Globus pallidus (tissue), 1 donor: ENCODE measurements around the gene PSMB2.
"Not testable (repeated sequence)": the region's sequence is repeated elsewhere in the genome, so short reads cannot be mapped to it uniquely, and the experiment has no call there.

Experiments
- DNase-seq: peaks from one replicate; pipeline ENCODE4 v3.0.0-alpha.2; 2015; ENCODE audit warnings: low spot score

The PSMB2 gene

DNA sequence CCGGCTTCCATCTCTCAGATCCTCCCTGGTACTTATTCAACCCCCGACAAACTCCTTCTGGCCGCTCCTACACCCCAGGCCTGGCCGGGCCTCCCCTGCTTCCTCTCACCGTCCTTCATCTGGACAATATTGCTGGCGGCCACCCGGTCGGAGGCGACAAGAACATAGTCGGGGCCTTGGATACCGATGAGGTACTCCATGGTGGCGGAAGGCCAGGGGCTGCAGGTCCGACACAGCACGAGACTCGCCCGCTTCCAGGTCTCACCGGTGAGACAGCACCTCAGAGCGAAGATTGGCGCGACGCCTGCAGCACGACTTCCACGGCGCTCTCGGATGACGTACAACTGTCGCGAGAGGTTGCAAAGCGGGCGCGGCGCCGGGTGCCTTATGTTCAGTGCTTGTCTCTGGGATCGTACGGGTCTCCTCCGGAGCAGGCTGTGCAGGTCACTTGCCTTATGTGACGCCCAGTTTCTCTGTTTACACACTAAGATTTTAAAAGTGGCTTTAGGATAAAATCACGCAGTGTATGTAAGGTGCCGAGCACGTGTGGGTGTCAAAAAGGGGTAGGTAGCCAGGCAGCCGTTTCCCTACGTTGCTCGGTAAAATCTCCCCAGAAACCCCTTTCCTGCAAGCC, at the start of gene PSMB2:
PSMB2 (minus strand) TSS at position 294 of the 634 bp plus-strand sequence; CDS start at position 200, 94 bp downstream.
- peak; percentile 88 for DNase-seq

DNA sequence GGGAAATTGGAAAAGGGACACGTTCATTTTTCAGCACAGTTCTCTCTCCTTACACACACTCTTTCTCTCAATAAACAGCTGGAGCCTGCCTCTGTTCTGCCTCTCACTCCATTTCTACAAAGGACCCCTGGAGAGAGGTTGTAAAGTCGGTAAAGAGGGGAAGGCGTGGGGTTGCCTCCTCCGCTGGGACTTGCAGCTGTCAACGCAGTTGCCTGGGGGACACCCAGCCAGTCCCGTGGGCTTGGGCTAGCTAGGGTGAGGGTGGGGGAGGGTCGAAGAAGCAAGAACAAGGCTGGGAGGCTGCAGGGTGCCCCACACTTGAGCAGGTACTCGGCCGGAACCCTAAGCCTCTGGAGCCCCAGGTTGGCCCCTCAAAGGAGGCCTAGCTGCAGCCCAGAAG, 49.8 kb upstream of the PSMB2 start:
- DNase-seq = no peak

DNA sequence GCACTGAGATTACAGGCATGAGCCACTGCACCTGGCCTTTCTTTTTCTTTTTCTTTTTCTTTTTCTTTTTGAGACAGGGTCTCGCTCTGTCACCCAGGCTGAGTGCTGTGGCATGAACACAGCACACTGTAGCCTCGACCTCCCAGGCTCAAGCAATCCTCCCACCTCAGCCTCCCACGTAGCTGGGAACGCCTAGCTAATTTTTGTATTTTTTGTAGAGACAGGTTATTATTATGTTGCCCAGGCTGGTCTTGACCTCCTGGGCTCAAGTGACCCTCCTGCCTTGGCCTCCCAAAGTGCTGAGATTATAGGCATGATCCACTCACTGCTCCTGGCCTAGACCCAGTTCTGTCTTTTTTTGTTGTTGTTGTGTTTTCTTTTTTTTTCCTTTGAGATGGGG, 48.8 kb upstream of the PSMB2 start:
- not testable (repeated sequence) for DNase-seq

DNA sequence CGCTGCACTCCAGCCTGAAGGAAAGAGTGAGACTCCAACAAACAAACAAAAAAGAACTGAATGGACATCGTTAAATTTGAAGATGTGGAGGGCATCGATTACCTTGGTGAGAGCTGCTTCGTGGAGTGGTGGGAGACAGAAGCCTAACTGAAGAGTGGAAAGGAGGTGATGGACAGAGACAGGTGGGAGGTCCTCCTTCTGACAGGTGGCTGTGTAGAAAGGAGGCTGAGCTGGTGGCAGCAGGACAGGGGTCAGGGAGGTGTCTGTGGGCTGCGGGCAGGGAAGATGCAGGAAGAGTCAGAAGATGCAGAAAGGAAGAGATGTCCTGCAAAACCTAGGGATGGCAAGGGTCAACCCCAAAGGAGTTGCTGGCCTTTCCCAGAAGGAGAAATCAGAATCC, 46.8 kb upstream of the PSMB2 start:
- no peak for DNase-seq

DNA sequence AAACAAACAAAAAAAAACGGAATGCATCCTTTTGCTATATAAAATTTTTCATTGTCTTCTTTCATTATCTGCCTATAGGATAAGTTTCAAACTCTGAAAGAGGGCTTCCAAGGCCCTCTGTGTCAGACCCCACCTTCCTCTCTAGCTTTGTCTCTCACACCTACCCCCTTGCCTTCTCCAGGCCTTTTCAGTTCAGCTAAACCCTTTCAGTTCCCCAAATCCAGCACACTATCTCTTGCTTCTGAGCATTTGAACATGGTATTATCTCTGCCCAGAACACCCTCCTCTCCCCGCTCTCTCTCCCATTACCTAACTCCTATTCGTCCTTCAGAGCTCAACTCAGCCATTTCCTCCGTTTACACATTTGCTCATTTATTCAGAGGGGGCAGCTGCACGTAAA, 41.7 kb upstream of the PSMB2 start:
- no peak for DNase-seq

DNA sequence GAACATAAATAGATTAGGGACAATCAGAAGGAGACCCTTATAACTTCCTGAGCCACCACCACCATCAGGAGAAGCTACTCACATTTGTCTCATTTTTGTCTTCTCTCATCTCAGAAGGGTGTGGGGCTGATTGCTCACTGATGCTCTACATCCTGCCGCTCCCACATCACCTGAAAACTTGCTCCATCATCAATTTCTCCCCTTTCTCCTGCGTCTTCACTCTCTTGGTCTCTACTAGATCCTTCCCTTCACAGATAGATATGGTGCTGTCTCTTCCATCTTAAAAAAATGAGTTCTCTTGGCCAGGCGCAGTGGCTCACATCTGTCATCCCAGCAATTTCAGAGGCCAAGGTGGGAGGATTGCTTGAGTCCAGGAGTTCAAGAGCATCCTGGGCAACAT, 38.9 kb upstream of the PSMB2 start:
- no peak for DNase-seq

DNA sequence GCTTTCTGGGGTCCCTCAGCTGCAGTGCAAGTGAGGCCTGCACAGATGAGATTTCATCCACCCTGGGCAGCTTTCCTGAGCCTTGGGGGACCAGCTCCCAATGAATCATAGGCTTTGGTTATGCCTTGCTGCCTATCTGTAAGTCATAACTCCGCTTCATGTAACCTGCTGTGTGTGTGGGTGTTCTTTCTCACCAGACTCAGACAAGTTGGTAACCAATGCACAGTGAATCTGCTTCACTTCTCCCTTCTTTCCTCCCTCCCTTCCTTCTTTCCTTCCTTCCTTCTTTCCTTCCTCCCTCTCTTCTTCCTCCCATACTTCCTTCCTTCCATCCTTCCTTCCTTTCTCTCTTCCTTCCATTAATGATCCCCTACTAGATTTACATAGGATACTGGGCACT, 34.4 kb upstream of the PSMB2 start:
- no peak for DNase-seq

DNA sequence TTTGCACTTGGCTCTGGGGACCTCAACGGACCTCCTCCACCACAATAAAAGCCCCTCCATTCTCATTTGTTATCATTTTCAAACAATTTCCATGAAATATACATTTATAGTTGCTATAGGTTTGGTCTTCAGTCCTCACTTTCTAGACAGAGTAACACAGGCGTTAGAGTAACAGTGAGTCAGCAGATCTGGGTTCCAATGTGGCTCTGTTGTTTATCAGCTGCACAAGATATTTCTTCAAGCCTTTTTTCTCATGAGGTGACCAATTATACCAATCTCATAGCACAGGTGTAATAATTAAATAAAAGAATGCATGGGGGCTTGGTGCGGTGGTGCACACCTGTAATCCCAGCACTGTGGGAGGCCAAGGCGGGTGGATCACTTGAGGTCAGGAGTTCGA, 32.8 kb upstream of the PSMB2 start:
- no peak for DNase-seq

DNA sequence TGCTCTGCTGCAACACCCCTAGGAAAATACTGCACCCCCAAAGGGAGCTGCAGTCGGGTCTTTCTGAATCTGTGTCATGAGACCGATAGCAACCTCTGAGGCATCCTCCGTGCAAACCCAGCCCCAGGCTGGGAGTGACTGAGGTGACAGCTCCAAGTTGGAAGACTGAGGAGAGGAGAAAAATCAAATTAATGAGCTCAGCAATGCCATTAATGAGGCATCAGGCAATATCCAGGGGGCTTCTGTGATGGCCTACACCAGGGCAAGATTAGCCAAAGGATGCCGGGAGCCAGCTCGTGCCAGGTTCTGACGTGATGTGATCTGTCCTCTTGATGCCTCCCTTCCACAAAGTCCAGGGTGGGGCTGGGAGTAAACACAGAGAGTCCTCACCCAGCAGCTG, 30.8 kb upstream of the PSMB2 start:
- no peak for DNase-seq

DNA sequence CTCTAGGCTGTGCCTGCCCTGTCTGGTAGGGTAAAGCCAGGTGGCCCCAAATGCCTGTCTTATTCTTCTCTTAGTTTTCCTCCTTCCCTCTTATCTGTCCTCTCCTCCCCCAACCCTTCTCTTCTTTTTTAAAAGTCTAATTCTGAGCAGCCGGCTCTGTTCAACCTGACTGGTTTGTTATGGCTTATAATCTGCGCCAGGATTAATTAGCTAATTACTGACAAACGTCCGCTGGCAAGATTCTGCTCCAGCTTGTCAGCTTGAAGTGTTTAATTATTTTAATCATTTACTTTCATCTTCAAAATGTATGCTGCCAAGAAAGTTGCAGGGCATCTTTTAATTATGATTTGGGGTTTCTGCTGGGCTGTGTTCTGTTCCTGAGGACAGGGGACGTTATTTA, 27.2 kb upstream of the PSMB2 start:
- no peak for DNase-seq

DNA sequence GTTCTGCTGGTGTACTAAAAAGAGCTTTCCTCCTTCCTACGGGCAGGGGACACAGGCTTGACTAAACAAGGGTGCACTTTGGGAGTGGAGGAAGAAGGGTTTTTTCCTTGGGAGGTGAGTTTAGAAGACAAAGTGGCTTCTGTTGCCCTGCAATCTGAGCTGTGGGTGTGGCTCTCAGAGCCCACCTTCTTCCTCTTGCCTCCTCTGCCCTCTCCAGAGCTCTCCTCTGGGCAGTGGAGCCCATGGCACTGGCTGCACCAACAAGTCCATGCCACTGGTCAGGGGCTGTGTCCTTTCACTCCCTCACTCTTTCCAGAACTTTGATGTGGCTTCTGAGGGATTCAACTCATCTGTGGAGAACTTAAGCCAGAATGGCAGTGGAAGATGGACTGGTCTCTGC, 25.6 kb upstream of the PSMB2 start:
- no peak for DNase-seq

DNA sequence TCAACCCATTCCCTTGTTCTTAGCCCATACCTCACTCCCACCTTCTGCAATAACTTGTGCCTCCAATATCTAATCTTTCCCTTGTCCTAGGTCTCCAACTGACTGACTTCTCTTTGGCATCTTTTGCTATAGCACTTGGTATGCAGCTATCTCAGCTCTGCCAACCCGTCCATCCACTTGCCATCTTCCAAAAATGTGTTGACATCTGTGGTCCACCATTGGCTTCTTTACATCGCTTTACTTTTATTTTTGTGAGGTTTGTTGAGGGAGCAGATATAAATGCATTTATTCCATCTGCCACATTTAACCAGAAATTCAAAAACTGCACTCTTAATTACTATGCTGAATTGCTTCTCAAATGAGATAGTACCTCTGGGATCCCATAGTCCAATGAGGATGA, 24.9 kb upstream of the PSMB2 start:
- DNase-seq = no peak

DNA sequence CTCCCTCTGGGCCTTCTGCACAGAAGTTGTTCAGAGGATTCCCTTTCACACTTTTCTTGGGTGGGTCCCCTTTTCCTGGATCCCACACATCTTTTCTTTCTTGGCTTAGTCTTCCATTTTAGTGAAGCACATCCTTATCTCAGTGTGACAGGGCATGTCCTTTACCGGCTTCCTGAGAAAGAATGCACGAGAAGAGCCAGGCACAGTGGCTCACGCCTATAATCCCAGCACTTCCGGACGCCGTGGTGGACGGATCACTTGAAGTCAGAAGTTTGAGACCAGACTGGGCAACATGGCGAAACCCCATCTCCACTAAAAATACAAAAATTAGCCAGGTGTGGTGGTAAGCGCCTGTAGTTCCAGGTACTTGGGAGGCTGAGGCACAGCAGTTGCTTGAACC, 22.1 kb upstream of the PSMB2 start:
- DNase-seq = no peak

DNA sequence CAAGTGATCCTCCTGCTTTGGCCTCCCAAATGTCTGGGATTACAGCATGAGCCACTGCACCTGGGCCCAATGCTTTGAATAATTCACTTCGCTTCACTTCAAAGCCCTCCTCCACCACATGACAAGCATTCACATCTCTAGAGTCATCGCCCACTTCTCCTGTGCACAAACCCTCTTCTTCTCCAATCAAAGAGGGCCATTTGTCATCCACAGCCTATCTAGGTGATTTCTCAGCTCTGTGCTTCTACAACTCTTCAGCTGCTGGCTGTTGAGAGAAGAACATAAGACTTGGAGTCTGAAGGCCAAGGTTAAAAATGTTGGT, 20.1 kb upstream of the PSMB2 start:
- DNase-seq = no peak

DNA sequence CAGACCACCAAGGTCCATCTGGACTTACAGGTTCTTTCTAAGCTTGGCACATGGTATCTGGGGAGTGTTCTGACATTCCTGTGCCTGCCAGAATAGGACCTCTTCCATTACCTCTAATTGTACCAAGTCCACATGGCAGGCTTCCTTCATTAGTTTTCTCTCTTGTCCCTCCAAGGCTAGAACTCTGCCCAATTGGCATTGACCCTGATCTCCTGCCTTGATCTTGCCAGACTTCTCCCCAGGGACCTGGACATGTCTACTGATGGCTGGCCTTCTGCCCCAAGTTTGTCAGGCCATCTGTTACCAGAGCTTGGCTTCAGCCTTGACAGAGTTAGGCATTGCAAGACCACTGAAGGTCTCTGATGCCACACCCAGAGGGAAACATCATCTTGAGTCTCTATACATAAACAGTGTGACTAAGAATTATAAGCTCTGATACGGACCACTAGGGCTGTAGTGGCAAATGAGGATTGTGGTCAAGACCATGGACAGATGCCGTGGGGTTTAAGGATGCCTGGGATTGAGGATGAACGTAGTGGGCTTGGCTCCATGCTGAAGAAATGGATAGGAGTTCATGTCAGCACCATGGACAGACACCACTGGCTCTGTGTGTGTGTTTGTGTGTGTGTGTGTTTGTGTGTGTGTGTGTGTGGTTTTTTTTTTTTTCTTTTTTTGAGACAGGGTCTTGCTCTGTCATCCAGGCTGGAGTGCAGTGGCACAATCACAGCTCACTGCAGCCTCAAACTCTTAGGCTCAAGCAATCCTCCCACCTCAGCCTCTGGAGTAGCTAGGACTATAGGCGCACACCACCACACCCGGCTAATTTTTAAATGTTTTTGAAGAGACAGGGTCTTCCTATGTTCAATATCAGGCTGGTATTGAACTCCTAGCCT, 19.5 kb upstream of the PSMB2 start:
- DNase-seq = no peak

DNA sequence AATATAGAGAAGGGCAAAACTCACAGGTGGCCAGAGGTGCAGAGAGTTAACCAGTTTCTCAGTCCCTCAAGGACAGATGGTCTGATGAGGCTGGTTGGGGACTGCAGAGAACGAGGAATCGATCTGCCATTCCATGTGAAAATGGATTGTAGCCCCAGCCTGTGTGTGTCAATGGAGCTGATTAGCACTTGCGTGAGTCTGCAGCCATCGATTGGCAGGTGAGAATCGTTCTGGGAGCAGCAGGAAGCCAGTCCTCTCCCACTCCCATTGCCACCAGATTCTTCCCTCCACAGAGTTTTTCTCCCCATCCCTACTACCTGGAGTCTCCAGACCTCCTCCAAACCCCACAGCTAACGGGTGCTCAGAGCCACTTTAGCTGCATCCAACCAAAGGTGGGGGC, 18.3 kb upstream of the PSMB2 start:
- DNase-seq = no peak

DNA sequence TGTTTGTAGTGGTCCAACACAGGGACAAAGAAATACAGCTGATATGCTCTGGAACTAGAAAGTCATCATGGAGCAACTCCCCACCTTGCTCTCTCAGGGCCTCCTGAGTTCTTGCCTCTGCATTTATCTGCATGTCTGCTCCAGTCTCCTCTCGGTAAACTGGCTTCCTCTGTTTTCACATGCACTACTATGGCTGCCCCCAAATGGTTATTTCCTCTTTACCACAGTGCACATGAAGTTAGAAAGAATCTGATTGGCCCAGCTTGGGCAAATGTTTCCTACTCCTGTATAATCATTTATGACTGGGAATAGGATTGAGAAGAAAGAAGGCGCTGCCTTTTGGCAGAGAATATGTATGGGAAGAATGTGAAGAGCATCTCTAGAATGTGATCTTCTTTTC, 16.5 kb upstream of the PSMB2 start:
- no peak for DNase-seq

DNA sequence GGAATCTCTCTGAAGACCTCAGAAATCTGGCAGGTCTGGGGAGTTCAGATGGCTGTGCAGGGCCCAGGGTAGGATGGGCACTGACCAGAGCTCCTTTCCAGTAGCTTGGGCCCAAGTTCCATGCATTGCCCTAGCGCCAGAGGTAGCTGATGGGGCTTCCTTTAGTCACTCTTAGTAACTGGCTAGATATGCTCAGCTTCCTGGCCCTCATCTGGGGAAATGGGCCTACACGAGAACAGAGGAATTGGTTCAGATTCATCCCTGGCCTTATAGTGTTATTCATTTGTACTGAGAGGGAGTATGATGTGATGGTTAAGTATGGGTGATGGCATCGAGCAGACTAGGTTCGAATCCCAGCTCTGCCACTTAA, 15.5 kb upstream of the PSMB2 start:
- DNase-seq = no peak

DNA sequence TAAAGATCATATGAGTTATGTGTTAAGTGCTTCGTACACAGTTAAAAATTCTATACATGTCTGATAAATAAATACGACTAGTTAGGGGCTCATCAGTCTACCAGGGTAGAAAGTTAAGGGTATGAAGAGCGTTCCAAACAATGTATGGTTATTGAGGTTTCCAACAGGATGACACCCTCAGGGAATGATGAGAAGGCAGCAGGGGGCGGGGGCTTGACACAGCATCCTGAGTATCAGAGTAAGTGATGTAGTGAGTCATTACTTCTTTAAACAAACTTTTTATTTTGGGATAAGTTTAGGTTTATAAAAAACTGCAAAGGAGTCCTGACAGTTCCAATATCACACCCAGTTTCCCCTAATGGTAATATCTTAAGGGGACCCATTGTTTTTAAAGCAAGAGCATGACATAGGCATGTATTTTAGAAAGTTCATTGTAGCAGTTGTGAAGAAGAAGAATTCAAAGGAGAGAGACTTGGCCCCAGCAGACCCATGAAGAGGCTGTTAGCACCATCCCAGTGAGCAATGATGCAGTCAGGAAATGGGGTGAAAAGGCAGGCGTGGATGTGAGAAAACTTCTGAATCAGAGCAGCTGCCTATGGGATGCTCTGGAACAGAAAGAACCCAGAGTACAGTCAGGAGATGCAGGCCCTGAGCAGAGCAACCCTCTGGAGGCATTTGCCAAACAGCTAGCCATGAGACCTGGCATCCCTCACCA, 15.0 kb upstream of the PSMB2 start:
- DNase-seq = no peak

DNA sequence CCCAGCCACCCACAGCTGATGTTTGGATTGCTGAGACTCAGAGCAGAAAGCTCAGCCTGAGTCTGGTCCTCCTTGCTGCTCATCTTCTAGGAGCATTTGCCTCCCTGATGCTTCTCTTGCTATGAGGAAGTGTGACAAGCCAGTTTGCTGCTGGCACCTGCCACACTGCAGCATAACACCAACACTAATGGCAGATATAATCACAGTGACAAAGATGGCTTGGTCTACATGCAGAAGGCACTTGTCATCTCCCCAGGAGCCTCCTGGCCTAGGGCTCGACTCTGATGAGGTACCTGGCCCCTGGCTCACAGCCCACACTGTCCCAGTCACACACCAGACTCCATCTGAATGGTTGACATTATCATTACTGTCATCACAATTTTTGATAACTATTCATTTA, 13.9 kb upstream of the PSMB2 start:
- no peak for DNase-seq

DNA sequence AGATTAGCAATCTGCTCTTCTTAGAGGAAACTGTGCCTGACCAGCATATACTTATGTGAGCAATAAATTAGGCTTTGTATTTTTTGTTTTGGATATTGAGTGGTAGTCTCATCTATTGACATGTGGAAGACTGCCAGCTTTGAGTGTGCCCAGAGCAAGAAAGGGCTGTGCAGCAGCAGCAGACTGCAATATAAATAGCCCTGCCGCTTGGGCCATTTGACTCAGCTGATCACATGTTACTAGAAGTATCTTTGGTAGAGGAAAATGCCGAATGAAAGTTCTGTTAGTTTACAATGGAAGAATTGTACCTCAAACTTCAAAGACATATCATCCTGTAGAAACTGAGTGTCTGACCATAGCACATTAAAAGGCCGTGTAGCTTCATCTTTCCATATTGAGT, 9.1 kb upstream of the PSMB2 start:
- DNase-seq = no peak

DNA sequence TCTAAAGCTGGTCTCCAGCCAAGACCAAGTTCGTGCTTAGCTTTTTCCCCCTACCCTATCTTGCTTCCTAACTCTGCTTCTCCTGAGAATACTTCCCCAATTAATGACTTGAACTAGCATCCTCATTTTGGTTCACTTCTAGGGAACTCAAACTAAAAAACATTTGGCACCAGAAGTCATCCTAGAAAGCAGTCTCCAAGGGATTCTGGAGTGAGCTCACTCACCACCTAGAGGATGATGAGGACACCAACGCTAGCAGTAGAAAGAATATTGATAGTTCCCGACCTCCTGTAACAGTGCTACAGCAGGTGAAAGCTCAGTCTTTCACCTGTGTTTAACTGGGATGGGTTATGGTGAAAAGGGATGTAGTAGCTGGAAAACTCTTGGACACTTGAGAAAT, 4.7 kb upstream of the PSMB2 start:
- DNase-seq = no peak

DNA sequence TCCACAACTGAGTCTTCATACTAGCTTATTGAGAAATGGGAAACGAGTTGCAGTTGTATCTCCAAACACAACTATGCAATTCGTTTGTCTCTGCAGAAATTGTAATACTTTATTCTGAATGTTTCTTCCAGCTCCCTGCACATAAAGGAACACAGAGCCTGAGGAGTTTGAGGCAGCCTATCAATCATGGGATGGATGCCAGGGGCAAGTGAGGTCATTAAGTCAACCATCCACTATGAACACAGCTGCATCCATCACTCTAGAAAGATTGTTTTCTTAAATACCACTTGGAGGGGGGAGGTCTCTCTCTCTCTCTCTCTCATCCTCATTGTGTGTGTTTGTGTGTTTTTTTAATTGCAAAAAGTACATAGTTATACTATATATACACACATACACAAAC, 2.9 kb upstream of the PSMB2 start:
- DNase-seq = no peak
